ENCODE results near the gene ATP6V1F. TPM values are rescaled to one million over a fixed set of nuclear protein-coding genes. Genes with fewer than 3 reads are reported as not detected.

ATP6V1F gene
- total RNA-seq, 1 experiment from 2014 or later: 149 TPM

- TF ChIP-seq ZBTB33 (IDR thresholded peaks at IDR 0.05; ENCODE audit: extremely low read depth, insufficient replicate concordance, low read length) (no peak), SRF (IDR thresholded peaks at IDR 0.05; ENCODE audit: low read depth) (no peak), YY1 (IDR thresholded peaks at IDR 0.05; ENCODE audit: extremely low read depth, insufficient replicate concordance, low read depth, low read length) (no peak), ELF1 (IDR thresholded peaks at IDR 0.05; ENCODE audit: borderline replicate concordance, low read depth) (no peak), REST (IDR thresholded peaks at IDR 0.05; ENCODE audit: low read depth) (no peak), RAD21 (IDR thresholded peaks at IDR 0.05; ENCODE audit: low read depth) (no peak), EGR1 (IDR thresholded peaks at IDR 0.05; ENCODE audit: low read depth) (no peak), SP1 (IDR thresholded peaks at IDR 0.05; ENCODE audit: low read depth) (no peak), CEBPB (IDR thresholded peaks at IDR 0.05; ENCODE audit: low read depth) (no peak), POLR2AphosphoS5 (IDR thresholded peaks at IDR 0.05; ENCODE audit: low read depth, low read length) (no peak), ZNF274 (IDR thresholded peaks at IDR 0.05; ENCODE audit: low read depth, low read length) (no peak), FOSL1 (IDR thresholded peaks at IDR 0.05; ENCODE audit: low read depth) (no peak), CTCF (IDR thresholded peaks at IDR 0.05 in 2 of 3, conservative IDR thresholded peaks at IDR 0.05 in 1 of 3; ENCODE audit: borderline replicate concordance in 1 of 3, insufficient read depth in 1 of 3, low read depth in 2 of 3, low read length in 2 of 3) (no peak), ATF3 (IDR thresholded peaks at IDR 0.05) (no peak), POLR2A (IDR thresholded peaks at IDR 0.05; ENCODE audit: borderline replicate concordance, extremely low read depth, insufficient read depth, insufficient read length) (no peak)
- H3K9me2 ChIP-seq (ENCODE audit: insufficient read depth): no peaks in the 10 kb centered on the region
- no peaks in the 10 kb centered on the region for H3K79me2 ChIP-seq (ENCODE audit: insufficient read depth, low read length)
- no peak overlapping the region for H3K4me3 ChIP-seq (replicated peaks in 1 of 2; ENCODE audit: low read depth in 1 of 2, low read length in 2 of 2)
- DNase-seq (ENCODE audit: low read depth, low spot score) (no peak), ATAC-seq (no peak)
- no peak overlapping the region for H3K4me2 ChIP-seq (ENCODE audit: low read length)
- H3K27me3 ChIP-seq (ENCODE audit: insufficient read depth, low read length): no peaks in the 10 kb centered on the region
- CTCF ChIA-PET: no interaction called here
- H3K36me3 ChIP-seq (ENCODE audit: control insufficient read depth in 1 of 2, insufficient read depth in 2 of 2, low read length in 2 of 2): no peaks in the 10 kb centered on the region
- no peaks in the 10 kb centered on the region for H3K9me3 ChIP-seq (ENCODE audit: control insufficient read depth in 1 of 2, insufficient read depth in 1 of 2, low read depth in 1 of 2, low read length in 2 of 2)
- RAD21 ChIA-PET (ENCODE audit: low non-redundant PET in 1 of 2, low total read pairs in 2 of 2, uncharacterized antibody in 2 of 2, unreplicated experiment in 2 of 2): no interaction called here
- intact Hi-C loops (cut with micrococcal nuclease): no loop called here
- no peaks in the 10 kb centered on the region for H4K20me1 ChIP-seq (ENCODE audit: insufficient read depth)
- H2AFZ ChIP-seq (ENCODE audit: low read depth, low read length, poor library complexity, severe bottlenecking): no peak overlapping the region
- H3K27ac ChIP-seq (ENCODE audit: low read depth, low read length): no peak overlapping the region
- BruUV-seq (replicated peaks): no TSS peak
- H3K4me1 ChIP-seq (ENCODE audit: control insufficient read depth in 1 of 2, insufficient read depth in 2 of 2, low read length in 2 of 2): peaks cover 18 to 32% of the 10 kb centered on the region in 2 experiments
- H3K9ac ChIP-seq (ENCODE audit: low read length): no peak overlapping the region
- POLR2A ChIA-PET: no interaction called here
Observed at GRCh38 chr7:128876586-128876977, 13.9 kb downstream of the ATP6V1F start.
